Panc1 (cell line): ENCODE data around the gene CCR5AS.

ENCODE experiments used
- ATAC-seq: fragments of 200-7000 bp; cut with Tn5 transposase; 2 replicates; pipeline ENCODE4 v1.9.1; 2020; ENCODE audit warnings: mild to moderate bottlenecking, moderate library complexity
- BruUV-seq: library from RNA; stranded (reverse); fragments of 400-500 nt; replicated peaks from 2 replicates; lab custom pipeline; 2021; lab: Mats Ljungman, UMichigan
- CTCF ChIA-PET: fragments of 300-600 bp; sonication (Branson Sonifier 250); formaldehyde crosslinking; loops from one replicate; lab custom pipeline; 2022; ENCODE audit warnings: antibody characterized with exemption; lab: Charles Lee
- POLR2A ChIA-PET: fragments of 300-600 bp; sonication (Branson Sonifier 250); formaldehyde crosslinking; loops from one replicate; lab custom pipeline; 2022; ENCODE audit warnings: antibody characterized with exemption; lab: Charles Lee
- DNase-seq: peaks from one replicate; pipeline ENCODE4 v3.0.0-alpha.2; 2010; ENCODE audit warnings: low read depth, low spot score
- H3K27ac ChIP-seq: 2 replicates; pipeline ENCODE4 v1.5.1; 2011; ENCODE audit warnings: mild to moderate bottlenecking, low read length, inconsistent platforms
- H3K27me3 ChIP-seq: fragments of 200-500 bp; sonication (Bioruptor generic); 2 replicates; pipeline ENCODE4 v1.6.0; 2014; ENCODE audit warnings: low read length, inconsistent platforms; ENCODE audit not compliant: control insufficient read depth, insufficient read depth
- H3K36me3 ChIP-seq: fragments of 200-500 bp; sonication (Bioruptor generic); 2 replicates; pipeline ENCODE4 v1.5.1; 2014; ENCODE audit warnings: inconsistent platforms, mild to moderate bottlenecking, low read length, moderate library complexity; ENCODE audit not compliant: control insufficient read depth, insufficient read depth
- H3K4me1 ChIP-seq: 2 replicates; pipeline ENCODE4 v1.5.1; 2011; ENCODE audit warnings: inconsistent platforms, mild to moderate bottlenecking, low read length, moderate library complexity; ENCODE audit not compliant: control insufficient read depth, insufficient read depth
- H3K4me3 ChIP-seq, 2 experiments: 2 replicates each; pipeline ENCODE4 v1.5.1; 2011 to 2012; ENCODE audit warnings: low read depth in 2 of 2, low read length in 2 of 2, mild to moderate bottlenecking in 2 of 2, inconsistent platforms in 1 of 2, moderate library complexity in 1 of 2
- H3K9me3 ChIP-seq: fragments of 200-500 bp; sonication (Bioruptor generic); 2 replicates; pipeline ENCODE4 v1.5.1; 2014; ENCODE audit warnings: low read depth, mild to moderate bottlenecking, inconsistent platforms, low read length, moderate library complexity; ENCODE audit not compliant: control insufficient read depth, insufficient read depth
- CTCF ChIP-seq: fragments of 450-650 bp; IDR thresholded peaks from 2 replicates; pipeline ENCODE4 v1.5.1; 2017; ENCODE audit warnings: mild to moderate bottlenecking
- POLR2AphosphoS5 ChIP-seq: IDR thresholded peaks from 2 replicates; pipeline ENCODE4 v1.6.1; 2012; ENCODE audit warnings: mild to moderate bottlenecking, low read depth, low read length, moderate library complexity
- SIN3A ChIP-seq: IDR thresholded peaks from 2 replicates; pipeline ENCODE4 v1.6.1; 2012; ENCODE audit warnings: low read depth, mild to moderate bottlenecking, low read length, moderate library complexity, borderline replicate concordance; ENCODE audit not compliant: insufficient read depth
- TCF7L2 ChIP-seq: IDR thresholded peaks from 2 replicates; pipeline ENCODE4 v1.6.1; 2011; ENCODE audit warnings: mild to moderate bottlenecking, low read depth, low read length, inconsistent platforms
- in situ Hi-C: cut with HindIII; loops from 2 replicates; pipeline ENCODE4 v1.10.0; 2016; ENCODE audit warnings: low sequenced_read_pairs, low pct_unique_long_range_greater_than_20kb
- intact Hi-C: fragments of 100-400 bp; cut with micrococcal nuclease; formaldehyde crosslinking; loops from one replicate; pipeline ENCODE4 v1.10.0; 2022; ENCODE audit not compliant: unreplicated experiment
- TF ChIP-seq, protein P1 (sequence below), 2 experiments: IDR thresholded peaks; 2 replicates each; pipeline ENCODE4 v1.6.1; 2011 to 2012; ENCODE audit warnings: low read depth in 2 of 2, control low read depth in 1 of 2, low read length in 1 of 2, mild to moderate bottlenecking in 1 of 2, moderate library complexity in 1 of 2; ENCODE audit not compliant: insufficient read depth in 1 of 2

The CCR5AS gene

DNA sequence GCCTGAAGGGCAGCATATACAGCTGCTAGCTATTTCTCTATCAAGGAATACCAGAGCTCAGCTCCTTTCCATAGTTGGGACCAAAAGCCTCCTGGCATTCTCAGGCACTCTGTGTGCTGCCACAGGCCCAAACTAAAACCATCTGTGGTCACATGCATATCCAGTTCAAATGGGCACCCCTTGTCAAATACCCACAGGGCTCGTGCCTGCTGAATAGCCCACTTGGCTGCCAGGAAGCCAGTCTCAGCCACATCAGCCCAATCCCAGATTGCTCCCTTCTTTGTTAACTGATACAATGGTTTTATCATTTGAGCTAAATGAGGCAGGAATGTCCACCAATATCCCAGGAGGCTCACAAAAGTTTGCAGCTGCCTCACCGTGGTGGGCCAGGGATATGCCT, 14.1 kb upstream of the CCR5AS start:
- BruUV-seq: no TSS peak
- H3K4me3 ChIP-seq: no peak overlapping the region
- in situ Hi-C loops: no loop called here
- no peaks in the 10 kb centered on the region for H3K27me3 ChIP-seq
- CTCF ChIA-PET: no interaction called here
- POLR2A ChIA-PET: no interaction called here
- TF ChIP-seq SIN3A (no peak), CTCF (no peak), POLR2AphosphoS5 (no peak), TCF7L2 (no peak)
- TF ChIP-seq, protein P1, sequence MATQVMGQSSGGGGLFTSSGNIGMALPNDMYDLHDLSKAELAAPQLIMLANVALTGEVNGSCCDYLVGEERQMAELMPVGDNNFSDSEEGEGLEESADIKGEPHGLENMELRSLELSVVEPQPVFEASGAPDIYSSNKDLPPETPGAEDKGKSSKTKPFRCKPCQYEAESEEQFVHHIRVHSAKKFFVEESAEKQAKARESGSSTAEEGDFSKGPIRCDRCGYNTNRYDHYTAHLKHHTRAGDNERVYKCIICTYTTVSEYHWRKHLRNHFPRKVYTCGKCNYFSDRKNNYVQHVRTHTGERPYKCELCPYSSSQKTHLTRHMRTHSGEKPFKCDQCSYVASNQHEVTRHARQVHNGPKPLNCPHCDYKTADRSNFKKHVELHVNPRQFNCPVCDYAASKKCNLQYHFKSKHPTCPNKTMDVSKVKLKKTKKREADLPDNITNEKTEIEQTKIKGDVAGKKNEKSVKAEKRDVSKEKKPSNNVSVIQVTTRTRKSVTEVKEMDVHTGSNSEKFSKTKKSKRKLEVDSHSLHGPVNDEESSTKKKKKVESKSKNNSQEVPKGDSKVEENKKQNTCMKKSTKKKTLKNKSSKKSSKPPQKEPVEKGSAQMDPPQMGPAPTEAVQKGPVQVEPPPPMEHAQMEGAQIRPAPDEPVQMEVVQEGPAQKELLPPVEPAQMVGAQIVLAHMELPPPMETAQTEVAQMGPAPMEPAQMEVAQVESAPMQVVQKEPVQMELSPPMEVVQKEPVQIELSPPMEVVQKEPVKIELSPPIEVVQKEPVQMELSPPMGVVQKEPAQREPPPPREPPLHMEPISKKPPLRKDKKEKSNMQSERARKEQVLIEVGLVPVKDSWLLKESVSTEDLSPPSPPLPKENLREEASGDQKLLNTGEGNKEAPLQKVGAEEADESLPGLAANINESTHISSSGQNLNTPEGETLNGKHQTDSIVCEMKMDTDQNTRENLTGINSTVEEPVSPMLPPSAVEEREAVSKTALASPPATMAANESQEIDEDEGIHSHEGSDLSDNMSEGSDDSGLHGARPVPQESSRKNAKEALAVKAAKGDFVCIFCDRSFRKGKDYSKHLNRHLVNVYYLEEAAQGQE (IDR thresholded peaks at IDR 0.05; ENCODE audit: insufficient read depth in 1 of 2, low read depth in 2 of 2, low read length in 1 of 2): no peak
- no peak for ATAC-seq
- H3K4me1 ChIP-seq: no peaks in the 10 kb centered on the region
- no peak overlapping the region for H3K27ac ChIP-seq
- H3K9me3 ChIP-seq: no peaks in the 10 kb centered on the region
- H3K36me3 ChIP-seq: no peaks in the 10 kb centered on the region
- intact Hi-C loops: no loop called here
- DNase-seq: no peak

- TF ChIP-seq SIN3A (no peak), TCF7L2 (no peak), POLR2AphosphoS5 (no peak), CTCF (no peak)
- TF ChIP-seq, protein P1 (IDR thresholded peaks at IDR 0.05; ENCODE audit: insufficient read depth in 1 of 2, low read depth in 2 of 2, low read length in 1 of 2): no peak
- Histone ChIP-seq H3K9me3 (no peaks in the 10 kb centered on the region), H3K27me3 (no peaks in the 10 kb centered on the region), H3K27ac (no peak overlapping the region), H3K4me3 (no peak overlapping the region), H3K36me3 (no peaks in the 10 kb centered on the region), H3K4me1 (no peaks in the 10 kb centered on the region)
- in situ Hi-C loops: no loop called here
- ChIA-PET POLR2A (no interaction called here), CTCF (no interaction called here)
- DNase-seq (no peak), ATAC-seq (no peak)
- no TSS peak for BruUV-seq
- intact Hi-C loops: no loop called here
Measured at GRCh38 chr3:46419816-46420215, 12.9 kb upstream of the CCR5AS start.
